Vagina (tissue), 2 donors: ENCODE results near the gene TADA2A. TPM values are rescaled to one million over a fixed set of nuclear protein-coding genes. Genes with fewer than 3 reads are reported as not detected.
"Not testable (repeated sequence)": the region's sequence is repeated elsewhere in the genome, so short reads cannot be mapped to it uniquely, and the experiment has no call there.

Experiments
- DNase-seq, 2 donors: peaks; one replicate each; pipeline ENCODE4 v3.0.0-alpha.2; 2017; ENCODE audit errors: extremely low spot score in 2 of 2
- H3K27ac ChIP-seq: fragments of 200-600 bp; sonication (generic); one replicate; pipeline ENCODE4 v1.5.1; 2019
- H3K27me3 ChIP-seq: fragments of 200-600 bp; sonication (generic); one replicate; pipeline ENCODE4 v1.5.1; 2019
- H3K36me3 ChIP-seq, 2 donors: fragments of 200-600 bp; sonication (generic); one replicate each; pipeline ENCODE4 v1.5.1; 2017 to 2019
- H3K4me1 ChIP-seq: fragments of 200-600 bp; sonication (generic); one replicate; pipeline ENCODE4 v1.5.1; 2019
- H3K4me3 ChIP-seq, 2 donors: fragments of 200-600 bp; sonication (generic); 1 replicate in 1 of 2; 2 replicates in 1 of 2; pipeline ENCODE4 v1.5.1; 2016 to 2019
- H3K9me3 ChIP-seq: fragments of 200-600 bp; sonication (generic); one replicate; pipeline ENCODE4 v1.5.1; 2019
- CTCF ChIP-seq, 3 experiments: fragments of 450-650 bp in 2 of 3; fragments of 200-600 bp in 1 of 3; sonication (generic) in 1 of 3; IDR thresholded peaks; one replicate each; pipeline ENCODE4 v1.5.1; 2017 to 2019; ENCODE audit warnings: antibody characterized with exemption in 3 of 3, mild to moderate bottlenecking in 2 of 3, moderate library complexity in 2 of 3
- POLR2A ChIP-seq, 2 donors: fragments of 450-650 bp; IDR thresholded peaks; one replicate each; pipeline ENCODE4 v1.6.1; 2017; ENCODE audit warnings: antibody characterized with exemption in 2 of 2, mild to moderate bottlenecking in 2 of 2, moderate library complexity in 2 of 2
- POLR2AphosphoS5 ChIP-seq, 2 donors: sonication (generic); formaldehyde crosslinking; IDR thresholded peaks; one replicate each; pipeline ENCODE4 v1.9.0; 2017; ENCODE audit warnings: antibody characterized with exemption in 2 of 2, mild to moderate bottlenecking in 2 of 2, low read depth in 1 of 2; ENCODE audit not compliant: insufficient read depth in 1 of 2
- intact Hi-C: fragments of 100-400 bp; cut with DNase I; formaldehyde crosslinking; loops from one replicate; pipeline ENCODE4 v1.15.1; 2023
- total RNA-seq: library from RNA; depleted of rRNA; stranded (reverse); fragments of >200 nt; gene quantifications from one replicate; pipeline ENCODE4 v1.2.3, GENCODE V29; 2016

TADA2A gene
- total RNA-seq, 1 donor from 2014 or later, result 44.2 TPM

- no peak for DNase-seq
- TF ChIP-seq CTCF (IDR thresholded peaks at IDR 0.05), result no peak
- no peak for TF ChIP-seq POLR2AphosphoS5 (IDR thresholded peaks at IDR 0.05; ENCODE audit: insufficient read depth in 1 of 2, low read depth in 1 of 2)
- no peak for TF ChIP-seq POLR2A (IDR thresholded peaks at IDR 0.05)
- Histone ChIP-seq H3K4me3 (no peak overlapping the region), H3K9me3 (no peaks in the 10 kb centered on the region), H3K36me3 (peaks cover 0 to 29% of the 10 kb centered on the region in 2 donors), H3K27ac (no peak overlapping the region), H3K27me3 (no peaks in the 10 kb centered on the region), H3K4me1 (no peaks in the 10 kb centered on the region)
- intact Hi-C loops, result no loop called here
Observed at GRCh38 chr17:37446027-37446426, 39.3 kb downstream of the TADA2A start.

- TF ChIP-seq CTCF (IDR thresholded peaks at IDR 0.05), result no peak
- TF ChIP-seq POLR2AphosphoS5 (IDR thresholded peaks at IDR 0.05; ENCODE audit: insufficient read depth in 1 of 2, low read depth in 1 of 2), result peak in 1 of 2 donors; percentile 32
- no peaks in the 10 kb centered on the region for H3K27me3 ChIP-seq
- no peaks in the 10 kb centered on the region for H3K9me3 ChIP-seq
- H3K4me3 ChIP-seq, result no peak overlapping the region
- H3K36me3 ChIP-seq, result peaks cover 0 to 14% of the 10 kb centered on the region in 2 donors
- intact Hi-C loops, result no loop called here
- no peak for DNase-seq
- H3K4me1 ChIP-seq, result no peaks in the 10 kb centered on the region
- H3K27ac ChIP-seq, result no peak overlapping the region
Observed at GRCh38 chr17:37447641-37448040, 41.0 kb downstream of the TADA2A start.

- peak in 1 of 2 donors; percentile 79 for TF ChIP-seq POLR2AphosphoS5 (IDR thresholded peaks at IDR 0.05; ENCODE audit: insufficient read depth in 1 of 2, low read depth in 1 of 2)
- no peak for TF ChIP-seq POLR2A (IDR thresholded peaks at IDR 0.05)
- no peak for TF ChIP-seq CTCF (IDR thresholded peaks at IDR 0.05)
- Histone ChIP-seq H3K36me3 (no peaks in the 10 kb centered on the region), H3K27me3 (no peaks in the 10 kb centered on the region), H3K4me3 (no peak overlapping the region), H3K9me3 (no peaks in the 10 kb centered on the region), H3K27ac (no peak overlapping the region), H3K4me1 (no peaks in the 10 kb centered on the region)
- no peak for DNase-seq
- intact Hi-C loops, result no loop called here
Observed at GRCh38 chr17:37450112-37450511, 43.4 kb downstream of the TADA2A start.

- H3K27me3 ChIP-seq, intact Hi-C loops, H3K4me1 ChIP-seq, H3K36me3 ChIP-seq, H3K4me3 ChIP-seq, H3K27ac ChIP-seq, H3K9me3 ChIP-seq, DNase-seq: not testable (repeated sequence)
Observed at GRCh38 chr17:37457801-37458200, 51.1 kb downstream of the TADA2A start.

GRCh38 chr17:37458805-37459204 lies 52.1 kb downstream of the TADA2A start:
- Histone ChIP-seq H3K36me3 (peaks cover 0 to 7% of the 10 kb centered on the region in 2 donors), H3K4me3 (no peak overlapping the region), H3K27ac (no peak overlapping the region), H3K9me3 (no peaks in the 10 kb centered on the region), H3K27me3 (no peaks in the 10 kb centered on the region), H3K4me1 (no peaks in the 10 kb centered on the region)
- intact Hi-C loops, result no loop called here
- no peak for DNase-seq
- TF ChIP-seq CTCF (IDR thresholded peaks at IDR 0.05) (no peak), POLR2AphosphoS5 (IDR thresholded peaks at IDR 0.05; ENCODE audit: insufficient read depth in 1 of 2, low read depth in 1 of 2) (no peak), POLR2A (IDR thresholded peaks at IDR 0.05) (no peak)

GRCh38 chr17:37461668-37462067 lies 55.0 kb downstream of the TADA2A start:
- intact Hi-C loops, result no loop called here
- H3K4me3 ChIP-seq, result no peak overlapping the region
- H3K27ac ChIP-seq, result no peak overlapping the region
- H3K4me1 ChIP-seq, result no peaks in the 10 kb centered on the region
- no peak for DNase-seq
- no peaks in the 10 kb centered on the region for H3K9me3 ChIP-seq
- peaks cover 0 to 15% of the 10 kb centered on the region in 2 donors for H3K36me3 ChIP-seq
- no peaks in the 10 kb centered on the region for H3K27me3 ChIP-seq
- TF ChIP-seq POLR2AphosphoS5 (IDR thresholded peaks at IDR 0.05; ENCODE audit: insufficient read depth in 1 of 2, low read depth in 1 of 2), result no peak
- no peak for TF ChIP-seq CTCF (IDR thresholded peaks at IDR 0.05)
- TF ChIP-seq POLR2A (IDR thresholded peaks at IDR 0.05), result no peak
